Sigmoid colon (tissue), 7 donors: ENCODE data around the gene PTBP3. TPM values are rescaled to one million over a fixed set of nuclear protein-coding genes. Genes with fewer than 3 reads are reported as not detected.

ENCODE experiments used
- DNase-seq: peaks from one replicate; pipeline ENCODE4 v3.0.0-alpha.2; 2019
- H3K27ac ChIP-seq, 4 donors: fragments of 200-600 bp; sonication (generic); one replicate each; pipeline ENCODE4 v1.5.1; 2016 to 2019; ENCODE audit warnings: mild to moderate bottlenecking in 1 of 4
- H3K27me3 ChIP-seq, 3 donors: fragments of 200-600 bp; sonication (generic); one replicate each; pipeline ENCODE4 v1.5.1; 2019; ENCODE audit warnings: mild to moderate bottlenecking in 1 of 3
- H3K36me3 ChIP-seq, 4 donors: fragments of 200-600 bp; sonication (generic); one replicate each; pipeline ENCODE4 v1.5.1; 2016 to 2019
- H3K4me1 ChIP-seq, 4 donors: fragments of 200-600 bp; sonication (generic); one replicate each; pipeline ENCODE4 v1.5.1; 2017 to 2019
- H3K4me3 ChIP-seq, 4 donors: fragments of 200-600 bp; sonication (generic); one replicate each; pipeline ENCODE4 v1.5.1; 2017 to 2019; ENCODE audit warnings: mild to moderate bottlenecking in 2 of 4, moderate library complexity in 1 of 4
- H3K9me3 ChIP-seq, 4 donors: fragments of 200-600 bp in 3 of 4; sonication (generic) in 3 of 4; one replicate each; pipeline versions ENCODE4 v1.5.1 to v1.6.1; 2013 to 2019
- CTCF ChIP-seq, 4 experiments: fragments of 450-650 bp in 3 of 4; fragments of 200-600 bp in 1 of 4; IDR thresholded peaks; one replicate each; pipeline ENCODE4 v1.5.1; 2016 to 2019; ENCODE audit warnings: antibody characterized with exemption in 4 of 4, mild to moderate bottlenecking in 3 of 4, moderate library complexity in 2 of 4
- EP300 ChIP-seq, 4 donors: sonication (generic); formaldehyde crosslinking; IDR thresholded peaks; one replicate each; pipeline ENCODE4 v1.6.1; 2017; ENCODE audit warnings: antibody characterized with exemption in 4 of 4
- POLR2A ChIP-seq, 2 donors: fragments of 450-650 bp; IDR thresholded peaks; one replicate each; pipeline ENCODE4 v1.6.1; 2016; ENCODE audit warnings: antibody characterized with exemption in 2 of 2, mild to moderate bottlenecking in 2 of 2, moderate library complexity in 2 of 2
- POLR2AphosphoS5 ChIP-seq, 4 donors: sonication (generic); formaldehyde crosslinking; IDR thresholded peaks; one replicate each; pipeline ENCODE4 v1.6.1; 2017; ENCODE audit warnings: antibody characterized with exemption in 4 of 4
- WGBS, 2 donors: extraction: QIAGEN DNeasy Blood & Tissue Kit; methylation state at CpG; one replicate each; pipeline ENCODE4 v1.1.7; 2013; 5-methylcytosine and 5-hydroxymethylcytosine counted together
- intact Hi-C: fragments of 100-400 bp; cut with DNase I; formaldehyde crosslinking; loops from one replicate; pipeline ENCODE4 v1.15.1; 2023
- polyA plus RNA-seq, 3 donors: library from polyadenylated mRNA; stranded (reverse); fragments of 200-250 nt; gene quantifications; one replicate each; pipeline ENCODE4 v1.2.3, GENCODE V29; 2013
- total RNA-seq, 4 donors: library from RNA; depleted of rRNA; stranded (reverse); fragments of >200 nt; gene quantifications; one replicate each; pipeline ENCODE4 v1.1.0, GENCODE V29; 2016
- donor health status: healthy with polysubstance abuse.
- donor health status: Bipolar disorder and iron deficiency.
- donor health status: healthy.

PTBP3 gene
- total and polyA plus RNA-seq, 7 donors = 19.4 to 42.5 (median 24.0) TPM

DNA sequence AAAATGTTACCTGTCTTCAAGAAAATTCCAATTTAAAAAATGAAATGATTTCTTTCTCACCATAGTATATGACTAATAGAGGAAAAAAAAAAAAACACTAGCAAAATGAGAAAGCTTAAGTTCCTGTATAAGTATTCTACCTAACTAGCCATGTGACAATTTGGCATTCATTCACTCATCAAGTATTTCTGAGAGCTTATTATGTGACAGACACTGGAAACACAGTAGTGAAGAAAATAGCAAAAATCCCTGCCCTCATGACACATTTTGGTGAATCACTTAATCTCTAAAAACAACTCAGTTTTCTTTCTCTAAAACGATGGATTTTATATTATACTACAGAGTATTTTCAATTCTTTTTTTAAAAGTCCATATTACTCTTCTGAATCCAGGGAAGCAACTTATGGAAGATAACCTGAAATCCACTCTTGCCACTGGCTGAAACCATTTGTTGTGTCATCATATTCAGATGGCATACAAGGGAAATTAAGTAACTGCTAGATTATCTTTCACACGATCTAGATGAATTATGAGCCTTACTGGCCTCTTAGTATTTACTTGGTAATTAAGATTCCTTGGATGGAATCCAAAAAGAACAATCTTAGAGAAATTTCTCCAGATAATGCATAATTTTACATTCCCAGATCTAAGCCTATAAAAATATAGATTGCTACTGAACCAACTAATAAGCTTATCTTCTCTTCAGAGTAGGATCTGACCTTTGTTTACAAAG lies 5.5 kb downstream of the PTBP3 start:
- Histone ChIP-seq H3K36me3 (no peaks in the 10 kb centered on the region), H3K4me1 (peaks cover 0 to 19% (median 13%) of the 10 kb centered on the region in 4 donors), H3K4me3 (no peak overlapping the region), H3K27me3 (no peaks in the 10 kb centered on the region), H3K9me3 (no peaks in the 10 kb centered on the region), H3K27ac (no peak overlapping the region)
- intact Hi-C loops = no loop called here
- DNase-seq = no peak
- TF ChIP-seq EP300 (IDR thresholded peaks at IDR 0.05) (no peak), CTCF (IDR thresholded peaks at IDR 0.05) (no peak), POLR2AphosphoS5 (IDR thresholded peaks at IDR 0.05) (no peak), POLR2A (IDR thresholded peaks at IDR 0.05) (no peak)
- 21 to 42% methylated on average over 2 of the region's 2 CpGs for WGBS, 2 donors

DNA sequence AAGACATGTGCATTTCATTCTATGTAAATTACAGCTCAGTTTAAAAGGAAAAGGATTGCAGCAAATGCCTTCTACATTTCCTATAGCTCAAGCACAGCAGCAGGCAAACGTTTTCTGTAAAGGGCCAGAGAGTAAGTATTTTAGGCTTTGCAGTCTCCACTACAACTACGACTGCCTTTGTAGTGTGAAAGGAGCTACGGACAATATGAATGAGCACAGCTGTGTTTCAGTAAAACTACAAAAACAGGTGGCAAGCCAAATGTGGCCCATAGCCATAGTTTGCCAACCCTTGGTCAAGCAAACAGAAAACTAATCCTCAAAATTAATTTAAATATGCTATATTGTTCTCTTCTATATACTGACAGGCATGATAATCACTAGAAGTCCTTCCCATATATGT lies 7.2 kb downstream of the PTBP3 start:
- Histone ChIP-seq H3K36me3 (no peaks in the 10 kb centered on the region), H3K4me3 (no peak overlapping the region), H3K4me1 (peaks cover 0 to 6% (median 3%) of the 10 kb centered on the region in 4 donors), H3K9me3 (no peaks in the 10 kb centered on the region), H3K27ac (no peak overlapping the region), H3K27me3 (no peaks in the 10 kb centered on the region)
- intact Hi-C loops = no loop called here
- no peak for DNase-seq
- 22 to 31% methylated on average over 3 of the region's 3 CpGs for WGBS, 2 donors
- TF ChIP-seq POLR2AphosphoS5 (IDR thresholded peaks at IDR 0.05) (no peak), EP300 (IDR thresholded peaks at IDR 0.05) (no peak), POLR2A (IDR thresholded peaks at IDR 0.05) (no peak), CTCF (IDR thresholded peaks at IDR 0.05) (no peak)

DNA sequence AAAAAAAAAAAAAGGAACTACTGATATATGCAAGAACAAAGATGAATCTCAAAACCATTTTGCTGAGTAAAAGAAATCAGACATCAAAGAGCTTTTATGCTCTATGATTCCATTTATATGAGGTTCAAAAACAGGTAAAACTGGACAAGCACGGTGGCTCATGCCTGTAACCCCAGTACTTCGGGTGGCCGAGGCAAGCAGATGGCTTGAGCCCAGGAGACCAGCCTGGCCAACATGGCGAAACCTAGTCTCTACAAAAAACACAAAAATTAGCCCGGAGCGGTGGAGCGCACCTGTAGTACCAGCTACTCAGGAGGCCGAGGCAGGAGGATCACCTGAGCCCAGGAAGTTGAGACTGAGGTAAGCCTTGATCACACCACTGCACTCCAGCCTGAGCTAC lies 7.8 kb downstream of the PTBP3 start:
- TF ChIP-seq POLR2AphosphoS5 (IDR thresholded peaks at IDR 0.05) (no peak), POLR2A (IDR thresholded peaks at IDR 0.05) (no peak), CTCF (IDR thresholded peaks at IDR 0.05) (no peak), EP300 (IDR thresholded peaks at IDR 0.05) (no peak)
- H3K27ac ChIP-seq = no peak overlapping the region
- no peak overlapping the region for H3K4me3 ChIP-seq
- 64 to 77% methylated on average over 8 of the region's 8 CpGs for WGBS, 2 donors
- no peaks in the 10 kb centered on the region for H3K27me3 ChIP-seq
- DNase-seq = no peak
- intact Hi-C loops = no loop called here
- no peaks in the 10 kb centered on the region for H3K9me3 ChIP-seq
- no peaks in the 10 kb centered on the region for H3K36me3 ChIP-seq
- H3K4me1 ChIP-seq = peaks cover 0 to 4% (median 2%) of the 10 kb centered on the region in 4 donors

GRCh38 chr9:112325127-112325526 lies 8.3 kb downstream of the PTBP3 start:
- peaks cover 0 to 4% (median 2%) of the 10 kb centered on the region in 4 donors for H3K4me1 ChIP-seq
- WGBS, 2 donors = 93% methylated on average over 10 of the region's 10 CpGs
- H3K9me3 ChIP-seq = no peaks in the 10 kb centered on the region
- H3K4me3 ChIP-seq = no peak overlapping the region
- intact Hi-C loops = no loop called here
- no peaks in the 10 kb centered on the region for H3K36me3 ChIP-seq
- no peak for DNase-seq
- no peak overlapping the region for H3K27ac ChIP-seq
- TF ChIP-seq POLR2AphosphoS5 (IDR thresholded peaks at IDR 0.05) = no peak
- TF ChIP-seq CTCF (IDR thresholded peaks at IDR 0.05) = no peak
- no peak for TF ChIP-seq POLR2A (IDR thresholded peaks at IDR 0.05)
- no peaks in the 10 kb centered on the region for H3K27me3 ChIP-seq
